WI38 (cell line): ENCODE measurements around the gene GOLIM4.

Experiments used
- H3K4me3 ChIP-seq: 2 replicates; pipeline ENCODE4 v1.5.1; 2011; ENCODE audit warnings: low read depth, mild to moderate bottlenecking, control low read depth, low read length
- TF ChIP-seq, protein P1 (sequence below): IDR thresholded peaks from 2 replicates; pipeline ENCODE4 v1.5.1; 2012; ENCODE audit warnings: low read depth, mild to moderate bottlenecking, control low read depth, low read length

The GOLIM4 gene

DNA sequence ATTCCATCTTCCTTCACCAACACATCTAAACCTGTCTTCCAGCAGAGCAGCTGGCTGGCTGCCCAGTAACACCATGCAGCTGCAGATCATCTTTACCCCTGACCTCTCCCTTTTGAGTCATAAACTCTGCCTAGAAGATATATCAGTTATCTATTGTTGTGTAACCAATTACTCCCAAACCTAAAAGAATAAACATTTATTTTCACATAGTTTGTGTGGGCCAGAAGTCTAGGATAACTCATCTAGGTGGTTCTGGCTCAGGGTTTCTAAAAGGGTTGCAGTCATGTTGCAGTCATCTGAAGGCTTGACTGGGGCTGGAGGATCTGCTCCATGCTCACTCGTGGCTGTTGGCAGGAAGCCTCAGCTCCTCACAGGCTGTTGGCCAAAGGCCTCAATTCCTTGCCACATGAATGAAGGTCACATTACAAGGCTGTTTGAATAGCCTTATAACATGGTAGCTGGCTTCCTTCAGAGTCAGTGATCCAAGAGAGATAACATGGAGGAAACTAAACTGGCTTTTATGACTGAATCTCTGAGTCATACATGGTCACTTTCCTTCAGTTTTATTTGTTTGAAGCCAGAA, 92.8 kb downstream of the GOLIM4 start:
- TF ChIP-seq, protein P1, sequence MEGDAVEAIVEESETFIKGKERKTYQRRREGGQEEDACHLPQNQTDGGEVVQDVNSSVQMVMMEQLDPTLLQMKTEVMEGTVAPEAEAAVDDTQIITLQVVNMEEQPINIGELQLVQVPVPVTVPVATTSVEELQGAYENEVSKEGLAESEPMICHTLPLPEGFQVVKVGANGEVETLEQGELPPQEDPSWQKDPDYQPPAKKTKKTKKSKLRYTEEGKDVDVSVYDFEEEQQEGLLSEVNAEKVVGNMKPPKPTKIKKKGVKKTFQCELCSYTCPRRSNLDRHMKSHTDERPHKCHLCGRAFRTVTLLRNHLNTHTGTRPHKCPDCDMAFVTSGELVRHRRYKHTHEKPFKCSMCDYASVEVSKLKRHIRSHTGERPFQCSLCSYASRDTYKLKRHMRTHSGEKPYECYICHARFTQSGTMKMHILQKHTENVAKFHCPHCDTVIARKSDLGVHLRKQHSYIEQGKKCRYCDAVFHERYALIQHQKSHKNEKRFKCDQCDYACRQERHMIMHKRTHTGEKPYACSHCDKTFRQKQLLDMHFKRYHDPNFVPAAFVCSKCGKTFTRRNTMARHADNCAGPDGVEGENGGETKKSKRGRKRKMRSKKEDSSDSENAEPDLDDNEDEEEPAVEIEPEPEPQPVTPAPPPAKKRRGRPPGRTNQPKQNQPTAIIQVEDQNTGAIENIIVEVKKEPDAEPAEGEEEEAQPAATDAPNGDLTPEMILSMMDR = no peak
- no peak overlapping the region for H3K4me3 ChIP-seq

DNA sequence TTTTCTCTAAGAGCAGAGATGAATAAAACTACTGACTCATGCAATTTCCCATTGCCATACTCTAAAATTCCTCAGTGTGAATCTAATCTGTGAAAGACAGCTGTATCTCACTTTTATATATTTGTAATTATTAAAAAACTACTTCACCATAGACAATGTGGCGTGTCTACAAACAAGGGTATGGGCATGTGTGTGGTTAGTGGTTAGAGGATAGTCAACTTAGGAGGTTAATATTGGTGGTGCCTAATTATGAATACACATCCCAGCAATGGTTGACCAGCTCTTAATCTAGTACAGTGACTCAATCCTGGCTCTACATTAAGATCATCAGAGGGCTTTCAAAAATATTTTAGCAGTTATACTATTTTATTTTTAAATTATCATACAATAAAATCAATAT, 94.5 kb downstream of the GOLIM4 start:
- no peak overlapping the region for H3K4me3 ChIP-seq
- TF ChIP-seq, protein P1 = no peak

DNA sequence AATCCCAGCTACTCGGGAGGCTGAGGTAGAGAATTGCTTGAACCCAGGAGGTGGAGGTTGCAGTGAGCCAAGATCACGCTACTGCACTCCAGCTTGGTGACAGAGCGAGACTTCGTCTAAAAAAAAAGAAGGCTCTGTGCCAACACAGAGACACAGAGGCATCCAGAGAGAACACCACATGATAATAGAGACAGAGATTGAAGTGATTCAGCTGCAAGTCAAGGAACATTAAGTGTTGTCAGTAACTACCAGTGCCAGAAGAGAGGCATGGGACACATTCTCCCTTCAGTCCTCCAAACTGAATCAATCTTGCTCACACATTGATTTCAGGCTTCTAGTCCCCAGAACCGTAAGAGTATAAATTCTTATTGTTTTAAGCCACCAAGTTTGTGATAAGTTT, 97.5 kb downstream of the GOLIM4 start:
- TF ChIP-seq, protein P1 = no peak
- H3K4me3 ChIP-seq = no peak overlapping the region

DNA sequence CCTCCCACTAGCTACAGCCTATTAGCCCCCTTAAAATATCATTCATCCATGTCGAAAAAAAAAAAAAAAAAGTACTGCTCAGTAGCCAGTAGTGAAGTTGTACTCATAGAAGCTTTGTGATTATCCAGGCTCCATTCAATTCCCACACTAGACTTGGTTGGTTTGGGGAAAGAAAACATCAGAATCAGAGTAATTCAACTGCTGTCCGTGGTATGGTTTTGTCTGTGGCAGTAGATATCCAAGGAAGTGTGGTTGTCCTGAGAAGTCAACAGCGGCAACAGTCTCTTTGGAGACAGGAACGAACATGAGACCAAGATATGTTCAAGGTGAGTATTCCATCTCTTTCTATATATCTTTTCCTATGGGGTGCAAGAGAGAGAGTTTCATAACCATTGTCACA, 99.2 kb downstream of the GOLIM4 start:
- TF ChIP-seq, protein P1 = no peak
- no peak overlapping the region for H3K4me3 ChIP-seq

DNA sequence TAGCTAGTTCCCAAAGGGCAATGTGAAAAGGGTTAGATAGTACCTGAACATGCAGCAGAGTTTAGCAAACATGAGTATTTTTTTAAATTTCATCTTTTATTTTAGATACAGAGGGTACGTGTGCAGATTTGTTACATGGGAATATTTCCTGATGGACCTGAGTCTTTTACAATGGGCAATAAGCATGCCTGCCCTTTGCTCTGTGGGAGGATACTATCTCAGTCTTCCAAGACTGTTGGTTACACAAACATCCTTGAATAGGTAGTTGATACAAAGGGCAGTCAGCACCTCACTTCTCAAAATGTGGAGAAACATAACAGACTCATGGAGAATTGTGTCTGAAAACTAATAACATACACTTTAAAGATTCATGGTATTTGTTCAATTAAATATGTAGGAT, 103.3 kb downstream of the GOLIM4 start:
- TF ChIP-seq, protein P1 = no peak
- H3K4me3 ChIP-seq = no peak overlapping the region

DNA sequence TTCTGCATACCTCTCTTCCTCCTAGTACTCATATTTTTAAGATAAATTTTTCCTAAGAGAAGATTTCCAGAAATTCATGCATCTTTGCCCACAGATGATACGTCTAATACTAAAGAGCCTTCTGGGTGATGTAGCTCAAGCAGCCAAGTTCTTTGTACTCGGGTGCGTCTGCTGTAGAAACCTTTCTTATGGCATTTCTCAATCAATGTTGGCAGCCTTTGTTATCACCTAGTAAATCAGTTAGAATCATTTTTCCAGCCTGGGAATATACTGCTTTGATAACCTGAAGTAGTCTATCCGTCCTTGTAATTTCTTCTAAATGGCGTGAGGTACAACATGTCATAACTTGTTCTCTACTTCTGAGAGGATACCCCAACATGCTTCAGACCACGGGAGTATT, 104.5 kb downstream of the GOLIM4 start:
- TF ChIP-seq, protein P1 = no peak
- H3K4me3 ChIP-seq = no peak overlapping the region

DNA sequence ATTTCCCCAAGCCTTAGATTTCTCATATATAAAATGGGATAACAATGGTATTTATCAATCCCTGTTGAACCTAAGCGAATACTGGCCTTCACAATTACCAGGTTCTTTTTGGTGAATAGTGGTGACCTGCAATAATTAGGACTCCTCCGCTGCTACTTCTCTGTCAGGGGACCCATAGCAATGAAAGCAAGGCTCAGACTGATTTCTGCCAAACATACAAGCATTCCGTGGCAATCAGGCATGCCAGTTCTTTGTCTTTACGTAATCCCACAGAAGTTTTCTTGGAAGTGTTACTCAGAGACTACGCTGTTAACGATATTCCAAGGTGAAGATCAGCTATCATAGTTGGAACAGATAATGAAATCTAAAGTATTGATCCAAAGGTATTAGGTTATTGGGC, 105.7 kb downstream of the GOLIM4 start:
- TF ChIP-seq, protein P1 = no peak
- no peak overlapping the region for H3K4me3 ChIP-seq
